CD14-positive monocyte (primary cell): ENCODE results near the gene ZNF488. TPM values are rescaled to one million over a fixed set of nuclear protein-coding genes. Genes with fewer than 3 reads are reported as not detected.

Experiments used
- DNase-seq, 3 donors: peaks; one replicate each; pipeline ENCODE4 v3.0.0-alpha.2; 2011 to 2022
- H2AFZ ChIP-seq: 2 replicates; pipeline ENCODE4 v1.6.0; 2012; ENCODE audit warnings: mild to moderate bottlenecking, low read depth, low read length, inconsistent platforms; ENCODE audit not compliant: insufficient read depth, poor library complexity, severe bottlenecking
- H3K27ac ChIP-seq, 2 donors: 1 replicate in 1 of 2; 2 replicates in 1 of 2; pipeline ENCODE4 v1.5.1; 2012 to 2013; ENCODE audit warnings: low read length in 2 of 2, control low read depth in 1 of 2, inconsistent platforms in 1 of 2, low read depth in 1 of 2, mild to moderate bottlenecking in 1 of 2
- H3K27me3 ChIP-seq, 2 donors: one replicate each; pipeline versions ENCODE4 v1.6.0 to v1.6.1; 2011 to 2013; ENCODE audit warnings: low read length in 2 of 2; ENCODE audit not compliant: control insufficient read depth in 2 of 2, insufficient read depth in 2 of 2
- H3K36me3 ChIP-seq, 2 donors: replicated peaks in 1 of 2; 1 replicate in 1 of 2; 2 replicates in 1 of 2; pipeline versions ENCODE4 v1.5.1 to v1.6.1; 2012 to 2013; ENCODE audit warnings: low read length in 2 of 2, control low read depth in 1 of 2, inconsistent platforms in 1 of 2, mild to moderate bottlenecking in 1 of 2; ENCODE audit not compliant: insufficient read depth in 2 of 2, control insufficient read depth in 1 of 2
- H3K4me1 ChIP-seq, 2 donors: 1 replicate in 1 of 2; 2 replicates in 1 of 2; pipeline versions ENCODE4 v1.5.1 to v1.6.1; 2012 to 2013; ENCODE audit warnings: low read length in 2 of 2, control low read depth in 1 of 2, inconsistent platforms in 1 of 2, mild to moderate bottlenecking in 1 of 2, moderate library complexity in 1 of 2; ENCODE audit not compliant: insufficient read depth in 2 of 2, control insufficient read depth in 1 of 2
- H3K4me2 ChIP-seq: replicated peaks from 2 replicates; pipeline ENCODE3; 2012; ENCODE audit warnings: low read length, moderate library complexity, mild to moderate bottlenecking; ENCODE audit not compliant: poor library complexity, severe bottlenecking; ENCODE audit errors: extremely low read depth
- H3K4me3 ChIP-seq, 3 experiments: fragments of 200-600 bp in 1 of 3; sonication (generic) in 1 of 3; replicated peaks in 1 of 3; 1 replicate in 2 of 3; 2 replicates in 1 of 3; pipeline ENCODE4 v1.5.1; 2011 to 2013; ENCODE audit warnings: low read length in 3 of 3, mild to moderate bottlenecking in 3 of 3, control low read depth in 2 of 3, low read depth in 2 of 3, inconsistent platforms in 1 of 3, moderate library complexity in 1 of 3
- H3K79me2 ChIP-seq: 2 replicates; pipeline ENCODE4 v1.6.0; 2012; ENCODE audit warnings: mild to moderate bottlenecking, control low read depth, inconsistent platforms, low read length, moderate library complexity; ENCODE audit not compliant: insufficient read depth
- H3K9ac ChIP-seq: 2 replicates; pipeline ENCODE4 v1.6.0; 2017; ENCODE audit warnings: low read length, mild to moderate bottlenecking; ENCODE audit not compliant: insufficient read depth, poor library complexity, severe bottlenecking
- H3K9me3 ChIP-seq, 2 donors: replicated peaks in 1 of 2; 1 replicate in 1 of 2; 2 replicates in 1 of 2; pipeline versions ENCODE4 v1.5.1 to v1.6.1; 2012 to 2013; ENCODE audit warnings: low read length in 2 of 2, control low read depth in 1 of 2; ENCODE audit not compliant: control insufficient read depth in 1 of 2, insufficient read depth in 1 of 2
- H4K20me1 ChIP-seq: 2 replicates; pipeline ENCODE4 v1.6.0; 2012; ENCODE audit warnings: mild to moderate bottlenecking, low read length, control low read depth, moderate library complexity; ENCODE audit not compliant: insufficient read depth
- H3K27ac Mint-ChIP-seq, 7 donors: one replicate each; pipeline ENCODE4 v1.8.0; 2020; ENCODE audit warnings: mild to moderate bottlenecking in 7 of 7, mixed read lengths in 7 of 7, moderate library complexity in 6 of 7, inconsistent platforms in 2 of 7
- H3K27me3 Mint-ChIP-seq, 3 donors: one replicate each; pipeline ENCODE4 v1.8.0; 2021 to 2022; ENCODE audit warnings: low read depth in 3 of 3, mild to moderate bottlenecking in 3 of 3, mixed read lengths in 3 of 3, moderate library complexity in 3 of 3, inconsistent platforms in 1 of 3
- H3K36me3 Mint-ChIP-seq, 2 donors: one replicate each; pipeline ENCODE4 v1.8.0; 2020; ENCODE audit warnings: mixed read lengths in 2 of 2, inconsistent platforms in 1 of 2, mild to moderate bottlenecking in 1 of 2
- H3K4me1 Mint-ChIP-seq: one replicate; pipeline ENCODE4 v1.8.0; 2020; ENCODE audit warnings: mild to moderate bottlenecking, mixed read lengths
- H3K4me3 Mint-ChIP-seq, 2 donors: one replicate each; pipeline ENCODE4 v1.8.0; 2020; ENCODE audit warnings: mild to moderate bottlenecking in 2 of 2, mixed read lengths in 2 of 2, moderate library complexity in 1 of 2
- H3K9me3 Mint-ChIP-seq, 7 donors: one replicate each; pipeline ENCODE4 v1.8.0; 2020 to 2022; ENCODE audit warnings: mixed read lengths in 7 of 7, mild to moderate bottlenecking in 6 of 7, moderate library complexity in 6 of 7, inconsistent platforms in 2 of 7
- WGBS: methylation state at CpG from one replicate; pipeline ENCODE4 v1.1.5; 2013; ENCODE audit warnings: missing lambda C conversion rate; ENCODE audit not compliant: insufficient coverage; 5-methylcytosine and 5-hydroxymethylcytosine counted together
- intact Hi-C, 2 donors: fragments of 100-400 bp; cut with micrococcal nuclease; formaldehyde crosslinking; loops; one replicate each; pipeline versions ENCODE4 v1.15.0 to v1.15.1; 2023
- polyA plus RNA-seq, 3 donors: library from polyadenylated mRNA; depleted of rRNA in 1 of 3; unstranded in 2 of 3; stranded (reverse) in 1 of 3; fragments of 300-500 nt in 2 of 3; fragments of >200 nt in 1 of 3; fragmentation: Illumina TruSeq in 2 of 3; gene quantifications; 1 replicate in 2 of 3; 2 replicates in 1 of 3; pipeline ENCODE4 v1.2.3, GENCODE V29; 2012 to 2021
- TF ChIP-seq, protein P1 (sequence below): fragments of 200-600 bp; IDR thresholded peaks from one replicate; pipeline ENCODE4 v1.8.0; 2022; ENCODE audit warnings: antibody characterized with exemption, mild to moderate bottlenecking

The ZNF488 gene
- polyA plus RNA-seq, 3 donors: not detected

DNA sequence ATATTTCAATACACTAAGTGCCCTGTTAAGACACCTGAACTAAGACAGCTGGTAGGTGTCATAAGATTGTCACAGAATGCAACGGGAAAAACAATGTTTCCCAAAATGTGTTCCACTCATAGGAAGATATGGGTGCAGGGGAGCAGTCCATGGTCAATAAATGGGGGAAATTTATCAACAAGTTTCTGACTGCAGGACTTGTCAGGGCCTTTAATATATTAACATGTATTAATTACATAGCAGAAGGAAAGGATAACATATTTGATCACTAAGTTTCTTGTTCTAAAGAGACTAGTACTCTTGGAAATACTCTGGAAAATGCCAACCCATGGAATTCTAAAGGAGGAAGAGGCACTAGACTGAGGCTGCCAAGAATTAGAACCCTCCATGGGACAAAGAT, 29.2 kb downstream of the ZNF488 start:
- no peak for DNase-seq
- no CpG with 5 or more reads among the region's 1 CpG for WGBS
- Mint-ChIP-seq H3K4me3 (no peak overlapping the region), H3K27ac (peak overlapping the region in 1 of 7 donors; percentile 37), H3K9me3 (no peaks in the 10 kb centered on the region), H3K4me1 (no peaks in the 10 kb centered on the region), H3K27me3 (peaks cover 0 to 1% (median under 1%) of the 10 kb centered on the region in 3 donors), H3K36me3 (no peaks in the 10 kb centered on the region)
- Histone ChIP-seq H3K27me3 (no peaks in the 10 kb centered on the region), H3K36me3 (no peaks in the 10 kb centered on the region), H2AFZ (no peak overlapping the region), H3K4me2 (no peak overlapping the region), H3K27ac (no peak overlapping the region), H4K20me1 (no peaks in the 10 kb centered on the region), H3K4me3 (no peak overlapping the region), H3K9ac (no peak overlapping the region), H3K79me2 (no peaks in the 10 kb centered on the region), H3K4me1 (no peaks in the 10 kb centered on the region), H3K9me3 (no peaks in the 10 kb centered on the region)
- intact Hi-C loops: no loop called here
- TF ChIP-seq, protein P1, sequence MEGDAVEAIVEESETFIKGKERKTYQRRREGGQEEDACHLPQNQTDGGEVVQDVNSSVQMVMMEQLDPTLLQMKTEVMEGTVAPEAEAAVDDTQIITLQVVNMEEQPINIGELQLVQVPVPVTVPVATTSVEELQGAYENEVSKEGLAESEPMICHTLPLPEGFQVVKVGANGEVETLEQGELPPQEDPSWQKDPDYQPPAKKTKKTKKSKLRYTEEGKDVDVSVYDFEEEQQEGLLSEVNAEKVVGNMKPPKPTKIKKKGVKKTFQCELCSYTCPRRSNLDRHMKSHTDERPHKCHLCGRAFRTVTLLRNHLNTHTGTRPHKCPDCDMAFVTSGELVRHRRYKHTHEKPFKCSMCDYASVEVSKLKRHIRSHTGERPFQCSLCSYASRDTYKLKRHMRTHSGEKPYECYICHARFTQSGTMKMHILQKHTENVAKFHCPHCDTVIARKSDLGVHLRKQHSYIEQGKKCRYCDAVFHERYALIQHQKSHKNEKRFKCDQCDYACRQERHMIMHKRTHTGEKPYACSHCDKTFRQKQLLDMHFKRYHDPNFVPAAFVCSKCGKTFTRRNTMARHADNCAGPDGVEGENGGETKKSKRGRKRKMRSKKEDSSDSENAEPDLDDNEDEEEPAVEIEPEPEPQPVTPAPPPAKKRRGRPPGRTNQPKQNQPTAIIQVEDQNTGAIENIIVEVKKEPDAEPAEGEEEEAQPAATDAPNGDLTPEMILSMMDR: no peak

DNA sequence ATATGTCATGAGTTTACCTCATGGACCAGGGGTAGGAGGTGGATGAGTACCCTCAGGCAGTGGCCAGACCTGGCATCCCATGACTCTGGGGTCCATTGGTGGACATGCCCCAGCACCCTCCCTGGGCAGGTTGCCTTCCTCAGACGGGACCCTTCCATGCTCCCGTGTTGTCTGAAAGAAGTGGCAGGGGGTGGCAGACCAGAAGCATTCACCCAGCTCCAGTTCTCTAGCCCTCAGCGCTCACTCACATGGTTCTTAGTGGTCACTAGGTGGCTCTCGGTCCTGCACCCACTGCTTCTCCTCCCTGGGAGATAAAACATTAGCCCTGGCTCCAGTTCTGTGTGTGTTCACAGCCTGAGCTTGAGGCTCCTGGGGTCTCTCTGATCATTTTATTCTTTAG, 29.9 kb downstream of the ZNF488 start:
- Histone ChIP-seq H3K4me2 (no peak overlapping the region), H3K9ac (no peak overlapping the region), H3K27ac (no peak overlapping the region), H3K79me2 (no peaks in the 10 kb centered on the region), H2AFZ (no peak overlapping the region), H3K4me3 (no peak overlapping the region), H3K9me3 (no peaks in the 10 kb centered on the region), H3K4me1 (no peaks in the 10 kb centered on the region), H3K36me3 (no peaks in the 10 kb centered on the region), H3K27me3 (no peaks in the 10 kb centered on the region), H4K20me1 (no peaks in the 10 kb centered on the region)
- Mint-ChIP-seq H3K4me3 (no peak overlapping the region), H3K36me3 (no peaks in the 10 kb centered on the region), H3K27ac (no peak overlapping the region), H3K27me3 (peaks cover 0 to 3% (median 2%) of the 10 kb centered on the region in 3 donors), H3K4me1 (no peaks in the 10 kb centered on the region), H3K9me3 (no peaks in the 10 kb centered on the region)
- intact Hi-C loops: no loop called here
- no peak for DNase-seq
- TF ChIP-seq, protein P1: no peak
- 87% methylated on average over 4 of the region's 4 CpGs for WGBS
